ENCODE data around the gene TRIM77.
"Not testable (repeated sequence)": the region's sequence is repeated elsewhere in the genome, so short reads cannot be mapped to it uniquely, and the experiment has no call there.

The TRIM77 gene, protein sequence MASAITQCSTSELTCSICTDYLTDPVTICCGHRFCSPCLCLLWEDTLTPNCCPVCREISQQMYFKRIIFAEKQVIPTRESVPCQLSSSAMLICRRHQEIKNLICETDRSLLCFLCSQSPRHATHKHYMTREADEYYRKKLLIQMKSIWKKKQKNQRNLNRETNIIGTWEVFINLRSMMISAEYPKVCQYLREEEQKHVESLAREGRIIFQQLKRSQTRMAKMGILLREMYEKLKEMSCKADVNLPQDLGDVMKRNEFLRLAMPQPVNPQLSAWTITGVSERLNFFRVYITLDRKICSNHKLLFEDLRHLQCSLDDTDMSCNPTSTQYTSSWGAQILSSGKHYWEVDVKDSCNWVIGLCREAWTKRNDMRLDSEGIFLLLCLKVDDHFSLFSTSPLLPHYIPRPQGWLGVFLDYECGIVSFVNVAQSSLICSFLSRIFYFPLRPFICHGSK

DNA sequence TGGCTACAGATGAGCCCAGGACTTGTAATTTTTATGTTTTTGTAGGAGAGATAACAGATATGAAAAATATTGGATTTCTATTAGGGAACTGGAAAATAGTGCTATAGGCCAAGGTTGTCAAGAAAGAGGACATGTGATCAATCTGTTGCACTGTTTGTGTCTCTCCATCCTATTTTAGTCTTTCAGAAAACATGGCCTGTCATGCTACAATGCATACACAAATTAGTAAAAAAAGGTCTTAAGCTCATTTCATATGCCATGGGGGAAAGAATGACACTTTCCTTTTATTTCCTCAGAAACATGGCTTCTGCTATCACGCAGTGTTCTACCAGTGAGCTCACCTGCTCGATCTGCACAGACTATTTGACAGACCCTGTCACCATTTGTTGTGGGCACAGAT is at the start of gene TRIM77:
TRIM77 (plus strand) TSS at position 301 of the 400 bp plus-strand sequence; CDS start at position 301, 0 bp downstream.
- not testable (repeated sequence) for DNase-seq

DNA sequence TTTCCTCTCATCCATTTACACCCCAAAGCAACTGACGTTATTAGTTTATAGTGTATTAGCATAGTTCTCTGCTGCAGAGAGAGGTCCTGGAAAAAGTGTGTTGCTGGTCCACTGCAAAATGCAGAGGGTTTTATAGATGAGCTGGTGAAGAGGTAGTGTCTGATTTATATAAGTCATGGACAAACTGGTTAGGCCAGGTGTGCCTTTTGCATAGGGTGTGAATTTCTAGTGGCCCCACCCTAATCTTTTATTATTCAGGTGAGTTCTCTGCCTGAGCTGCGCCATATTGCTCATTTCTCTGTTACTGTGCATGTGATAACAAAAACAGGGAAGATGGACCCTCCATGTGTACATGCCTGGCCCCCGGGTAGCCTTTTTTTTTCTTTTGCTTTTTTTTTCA is 43.1 kb upstream of the TRIM77 start:
- TF ChIP-seq GATA1 (IDR thresholded peaks at IDR 0.05; ENCODE audit: low read depth, low read length) (no peak), POLR2A (IDR thresholded peaks at IDR 0.05; ENCODE audit: low read length) (no peak)
- no peak for DNase-seq

DNA sequence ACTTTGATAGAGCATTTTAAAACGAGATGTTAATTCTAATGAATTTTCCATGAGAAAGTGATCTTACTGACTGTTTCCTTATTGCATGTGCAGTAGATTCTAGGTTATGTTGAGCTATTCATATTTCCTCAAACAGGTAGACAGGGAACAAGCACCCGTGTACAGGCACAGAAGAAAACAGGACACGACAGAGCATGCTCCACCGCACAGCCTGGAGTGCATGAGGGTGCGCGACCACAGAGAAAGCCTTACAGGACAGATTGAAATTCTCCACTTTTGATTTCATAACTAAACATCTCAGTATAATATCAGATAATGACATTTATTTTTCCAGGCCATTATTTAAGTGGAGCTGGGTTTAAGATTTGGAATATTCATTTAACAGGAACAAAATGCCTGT is 41.9 kb upstream of the TRIM77 start:
- DNase-seq = not testable (repeated sequence)

DNA sequence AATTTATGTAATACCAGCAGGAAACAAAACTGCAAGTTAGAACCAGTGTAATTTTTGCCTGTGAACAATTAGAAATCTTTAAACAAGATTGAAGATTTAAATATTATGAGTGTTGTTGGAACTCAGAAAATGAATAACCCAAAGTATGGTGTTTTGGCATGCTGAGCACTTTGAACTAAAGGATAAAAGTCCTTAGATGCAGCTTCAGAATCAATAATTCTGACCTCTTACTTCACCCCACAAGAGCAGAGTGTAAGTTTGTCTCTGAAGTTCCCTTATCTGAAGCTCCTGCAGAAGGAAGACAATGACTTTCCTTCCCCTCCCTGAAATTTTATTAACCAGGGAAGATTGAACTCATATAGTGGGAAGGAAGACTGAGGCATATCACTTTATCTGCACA is 40.5 kb upstream of the TRIM77 start:
- DNase-seq = not testable (repeated sequence)

DNA sequence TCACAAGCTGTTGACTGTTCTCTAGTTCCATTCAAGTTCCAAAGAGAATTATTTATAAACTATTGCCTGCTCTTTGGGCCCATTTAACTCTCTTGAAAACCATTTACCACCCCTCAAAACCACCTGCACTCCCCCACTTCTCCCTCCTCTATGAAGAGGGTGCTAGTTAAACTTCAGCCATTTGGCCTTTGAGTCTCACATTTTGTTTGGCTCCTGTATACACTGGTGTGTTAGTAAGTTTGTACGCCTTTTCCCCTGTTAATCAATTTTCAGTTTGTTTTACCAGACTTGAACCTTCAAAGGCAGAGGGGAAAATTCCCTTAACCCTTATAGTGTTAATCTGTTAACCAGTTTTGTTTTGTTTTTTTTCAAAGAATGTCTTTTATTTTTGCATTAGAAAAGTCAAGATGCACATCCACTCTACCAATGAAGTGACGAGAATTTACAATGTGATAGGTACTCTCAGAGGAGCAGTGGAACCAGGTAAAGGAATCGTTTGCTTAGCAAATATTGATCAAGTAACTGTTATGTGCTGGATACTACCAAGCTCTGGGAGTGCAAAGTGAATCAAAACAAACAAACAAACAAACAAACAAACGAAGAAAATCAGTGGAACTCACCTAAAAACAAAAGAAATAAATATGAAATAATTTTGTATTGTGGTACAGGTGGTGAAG is 40.0 kb upstream of the TRIM77 start:
- not testable (repeated sequence) for DNase-seq

DNA sequence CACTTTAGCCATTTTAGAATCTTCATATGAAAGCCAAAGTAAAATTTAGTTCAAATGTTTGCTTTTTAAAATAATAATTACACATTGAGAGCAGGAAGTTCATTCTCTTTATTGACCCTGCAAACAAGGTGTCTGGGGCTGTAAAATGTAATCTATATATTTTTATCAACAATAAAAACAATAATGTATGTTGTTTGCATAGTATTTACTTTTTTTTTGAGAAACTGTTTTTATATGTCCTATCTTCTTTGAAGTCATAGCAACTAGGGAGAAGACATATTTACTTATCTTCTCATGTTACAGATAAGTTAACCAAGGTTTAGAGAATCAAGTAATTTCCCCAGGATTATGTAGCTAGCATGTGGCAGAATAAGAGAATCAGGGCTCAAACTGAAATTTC is 37.6 kb upstream of the TRIM77 start:
- not testable (repeated sequence) for DNase-seq

DNA sequence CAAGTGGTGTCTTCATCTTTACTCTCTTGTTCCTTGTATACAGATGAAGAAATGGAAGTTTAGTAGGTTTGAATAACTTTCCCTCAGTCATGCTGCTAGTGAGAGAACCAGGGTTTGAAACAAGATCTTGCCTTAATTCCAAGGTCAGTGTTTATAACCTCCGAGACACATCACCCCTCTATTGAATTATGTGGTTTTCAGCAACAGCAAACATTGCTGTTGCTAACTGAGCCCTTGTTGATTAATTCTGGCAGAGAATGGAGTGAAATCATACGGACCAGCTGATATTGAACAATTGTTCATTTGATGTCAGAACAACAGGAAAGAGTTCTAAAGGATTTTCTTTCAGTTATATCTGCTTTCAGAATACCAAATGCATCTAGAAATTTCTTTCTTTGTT is 36.7 kb upstream of the TRIM77 start:
- DNase-seq = not testable (repeated sequence)

DNA sequence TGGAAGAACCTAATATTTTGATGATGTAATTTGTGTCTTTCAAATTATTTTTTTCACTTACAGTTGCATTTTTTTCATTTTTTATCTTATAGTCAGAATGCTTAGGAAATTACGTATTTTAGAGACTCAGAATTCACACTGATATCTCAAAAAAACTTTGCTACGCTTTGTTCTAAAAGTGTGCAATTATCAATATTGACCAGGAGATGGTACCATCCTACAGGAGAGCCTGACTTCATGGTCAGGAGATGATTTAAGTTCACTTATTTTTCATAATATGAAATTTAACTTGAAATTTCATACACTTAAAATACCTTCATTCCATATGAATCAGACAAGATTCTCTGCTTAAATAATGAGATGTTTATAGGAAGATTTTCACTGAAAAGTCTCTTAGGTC is 34.7 kb upstream of the TRIM77 start:
- DNase-seq = not testable (repeated sequence)

DNA sequence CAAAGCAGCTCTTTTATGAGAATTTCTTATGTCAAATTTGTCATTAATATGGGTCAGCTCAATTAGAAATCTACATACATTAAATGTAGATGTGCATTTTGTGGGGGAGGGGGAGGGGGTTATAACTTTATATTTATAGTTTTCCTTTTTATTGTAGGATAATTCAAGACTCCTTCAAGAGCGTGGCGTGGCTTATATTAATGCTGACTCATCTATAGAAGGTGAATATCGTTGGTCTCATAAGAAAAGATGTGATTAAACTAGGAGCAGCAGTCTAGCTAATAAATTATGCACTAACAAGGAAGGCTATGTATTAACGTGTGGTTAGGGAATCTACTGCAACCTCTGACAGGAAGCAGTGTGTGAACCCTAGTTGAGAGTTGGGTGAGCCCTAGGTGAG is 34.2 kb upstream of the TRIM77 start:
- not testable (repeated sequence) for DNase-seq

DNA sequence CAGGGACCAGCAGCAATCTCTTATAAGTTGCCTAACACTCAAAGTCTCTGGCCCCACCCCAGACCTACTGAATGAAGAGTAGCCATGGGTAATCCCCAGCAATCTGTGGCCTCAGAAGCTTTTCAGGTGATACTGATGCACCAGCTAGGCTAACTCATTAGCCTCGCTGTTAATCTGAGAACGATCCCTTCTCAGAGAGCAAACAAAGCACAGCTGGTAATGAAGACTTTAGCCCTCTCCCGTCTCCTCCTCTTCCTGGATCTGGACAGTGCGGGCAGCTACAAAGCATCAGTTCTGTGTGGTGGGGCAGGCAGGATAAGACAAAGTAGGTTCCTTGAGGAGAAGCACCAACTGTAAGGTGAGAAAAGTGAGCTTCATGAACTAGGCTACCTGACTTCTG is 3.0 kb upstream of the TRIM77 start:
- not testable (repeated sequence) for DNase-seq

DNA sequence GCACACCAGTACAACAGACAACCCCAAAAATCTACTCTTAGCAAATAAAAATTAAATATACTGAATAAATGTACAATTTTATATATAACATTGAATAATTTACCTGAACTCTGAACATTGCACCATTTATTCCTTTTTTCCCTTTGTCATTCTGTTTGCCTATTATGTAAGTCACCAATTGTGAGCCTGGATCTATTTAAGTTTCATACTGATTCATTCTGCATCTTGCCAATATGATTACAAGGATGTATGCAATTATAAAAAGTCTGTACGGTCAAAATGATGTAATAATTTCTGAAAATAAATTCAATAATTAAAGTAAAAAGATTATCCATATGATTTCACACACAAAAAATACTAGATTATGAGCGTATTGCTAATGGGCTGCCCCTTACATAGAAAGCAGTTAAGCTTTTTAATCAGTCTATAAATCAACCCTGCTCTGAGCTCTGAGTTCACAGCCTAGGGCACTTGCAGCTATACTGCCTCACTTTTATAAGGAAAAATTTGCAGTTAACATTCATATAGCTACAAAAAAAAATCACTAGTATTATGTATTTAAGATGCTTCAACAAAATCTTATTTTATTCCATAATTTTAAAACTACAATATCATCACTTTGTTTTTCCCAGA is 14.9 kb downstream of the TRIM77 start:
- not testable (repeated sequence) for DNase-seq

DNA sequence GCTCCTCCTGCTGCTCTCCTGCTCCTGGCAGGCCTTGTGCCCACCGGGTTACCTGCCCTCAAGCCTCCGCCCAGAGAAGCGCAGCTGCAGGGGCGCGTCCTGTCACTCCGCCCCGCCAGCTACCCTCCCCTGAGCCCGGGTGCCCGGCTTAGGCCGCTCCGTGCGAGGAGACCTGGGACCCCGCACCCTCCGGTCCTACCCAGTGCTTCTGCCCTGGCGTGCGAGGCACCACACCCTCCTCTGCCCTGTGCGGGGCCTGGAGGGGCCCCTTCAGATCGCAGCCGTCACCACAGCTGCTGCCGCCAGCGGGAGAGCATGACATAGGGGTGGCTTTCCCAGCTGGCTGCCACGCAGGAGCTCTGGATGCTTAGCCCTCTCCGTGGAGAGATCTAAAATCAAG is 20.1 kb downstream of the TRIM77 start:
- DNase-seq = not testable (repeated sequence)

DNA sequence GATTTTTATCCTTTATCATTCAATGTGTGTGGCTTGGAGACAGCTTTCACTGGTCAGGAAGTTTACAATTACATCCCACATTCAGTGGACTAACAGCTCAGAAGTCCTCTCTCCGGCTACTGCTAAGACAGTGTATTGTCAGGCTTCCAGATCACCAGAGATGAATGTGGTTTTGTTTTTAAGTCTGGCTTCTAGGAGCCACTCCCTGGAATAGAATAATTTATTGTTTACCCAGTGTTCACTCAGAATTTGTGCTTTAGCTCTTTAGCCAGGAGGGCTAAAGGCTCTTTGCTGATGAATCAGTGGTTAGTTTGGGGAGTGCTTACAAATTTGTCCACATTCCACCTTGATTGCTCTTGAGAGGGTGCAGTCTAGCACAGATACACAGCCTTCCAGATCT is 26.5 kb downstream of the TRIM77 start:
- no peak for DNase-seq

DNA sequence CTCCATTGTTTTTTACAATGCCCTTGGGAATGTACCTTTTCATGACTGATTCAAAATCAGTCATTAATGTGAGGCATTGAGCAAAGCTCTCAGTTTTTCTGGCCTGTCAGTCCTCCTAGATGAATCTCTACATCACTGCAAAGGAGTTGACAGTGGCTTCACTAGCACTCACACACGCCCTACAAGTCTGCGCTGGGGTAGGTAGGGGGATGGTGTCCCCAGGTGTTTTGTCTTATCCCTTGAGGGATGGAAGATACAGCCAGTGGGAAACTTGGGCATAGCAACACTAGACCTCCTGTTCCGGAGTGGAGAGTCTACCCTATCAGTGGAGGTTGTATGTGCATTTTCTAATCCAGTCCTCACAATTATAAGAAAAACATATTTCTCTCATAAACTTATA is 27.0 kb downstream of the TRIM77 start:
- TF ChIP-seq POLR2A (IDR thresholded peaks at IDR 0.05; ENCODE audit: low read length) (no peak), GATA1 (IDR thresholded peaks at IDR 0.05; ENCODE audit: low read depth, low read length) (no peak)
- no peak for DNase-seq

More for the DNA sequence above, 26.5 kb downstream of the TRIM77 start:
- TF ChIP-seq GATA1 (IDR thresholded peaks at IDR 0.05; ENCODE audit: low read depth, low read length) = no peak
- TF ChIP-seq POLR2A (IDR thresholded peaks at IDR 0.05; ENCODE audit: low read length) = no peak

DNA sequence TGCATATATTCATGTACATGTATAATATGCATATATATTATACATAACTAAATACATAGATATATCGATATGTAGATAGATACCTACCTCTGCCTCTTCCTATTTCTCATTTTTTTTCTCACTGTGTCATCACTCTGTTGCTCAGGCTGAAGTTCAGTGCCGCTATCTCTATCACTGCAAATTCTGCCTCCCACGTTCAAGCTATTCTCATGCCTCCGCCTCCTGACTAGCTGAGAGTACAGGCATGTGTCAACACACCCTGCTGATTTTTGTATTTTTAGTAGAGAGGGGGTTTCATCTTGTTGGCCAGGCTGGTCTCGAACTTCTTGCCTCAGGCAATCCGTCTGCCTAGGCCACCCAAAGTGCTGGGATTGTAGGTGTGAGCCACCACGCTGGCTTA is 31.3 kb downstream of the TRIM77 start:
- not testable (repeated sequence) for DNase-seq

DNA sequence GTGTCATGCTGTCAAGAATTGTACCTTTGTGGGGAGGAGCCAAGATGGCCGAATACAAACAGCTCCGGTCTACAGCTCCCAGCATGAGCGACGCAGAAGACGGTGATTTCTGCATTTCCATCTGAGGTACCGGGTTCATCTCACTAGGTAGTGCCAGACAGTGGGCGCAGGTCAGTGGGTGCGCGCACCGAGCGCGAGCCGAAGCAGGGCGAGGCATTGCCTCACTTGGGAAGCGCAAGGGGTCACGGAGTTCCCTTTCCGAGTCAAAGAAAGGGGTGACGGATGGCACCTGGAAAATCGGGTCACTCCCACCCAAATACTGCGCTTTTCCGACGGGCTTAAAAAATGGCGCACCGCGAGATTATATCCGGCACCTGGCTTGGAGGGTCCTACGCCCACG is 34.1 kb downstream of the TRIM77 start:
- not testable (repeated sequence) for DNase-seq

DNA sequence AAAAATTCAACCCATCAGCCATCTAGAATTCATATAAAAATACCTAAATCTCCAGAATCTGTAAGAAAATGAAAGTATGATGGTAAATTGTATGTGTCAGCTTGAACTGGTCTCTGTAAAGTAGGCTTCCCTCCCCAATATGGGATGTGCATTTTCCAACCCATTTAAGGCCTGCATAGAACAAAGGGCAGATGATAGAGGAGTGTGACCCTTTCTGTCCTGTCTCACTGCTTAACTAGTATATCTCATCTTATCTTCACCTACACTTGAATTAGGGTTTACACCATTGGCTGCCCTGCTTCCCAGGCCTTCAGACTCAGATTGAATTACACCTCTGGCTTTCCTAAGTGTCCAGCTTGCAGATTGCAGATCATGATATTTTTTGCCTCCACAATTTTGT is 40.7 kb downstream of the TRIM77 start:
- DNase-seq = not testable (repeated sequence)

Data from erythroblast (primary cell).